ENCODE measurements around the gene DLK2. TPM values are rescaled to one million over a fixed set of nuclear protein-coding genes. Genes with fewer than 3 reads are reported as not detected.
A peak's percentile ranks its signal among the peaks of the same experiment; 100 is the strongest.

The DLK2 gene
- total RNA-seq, 2 experiments from 2014 or later, result 0.19 to 0.36 TPM

DNA sequence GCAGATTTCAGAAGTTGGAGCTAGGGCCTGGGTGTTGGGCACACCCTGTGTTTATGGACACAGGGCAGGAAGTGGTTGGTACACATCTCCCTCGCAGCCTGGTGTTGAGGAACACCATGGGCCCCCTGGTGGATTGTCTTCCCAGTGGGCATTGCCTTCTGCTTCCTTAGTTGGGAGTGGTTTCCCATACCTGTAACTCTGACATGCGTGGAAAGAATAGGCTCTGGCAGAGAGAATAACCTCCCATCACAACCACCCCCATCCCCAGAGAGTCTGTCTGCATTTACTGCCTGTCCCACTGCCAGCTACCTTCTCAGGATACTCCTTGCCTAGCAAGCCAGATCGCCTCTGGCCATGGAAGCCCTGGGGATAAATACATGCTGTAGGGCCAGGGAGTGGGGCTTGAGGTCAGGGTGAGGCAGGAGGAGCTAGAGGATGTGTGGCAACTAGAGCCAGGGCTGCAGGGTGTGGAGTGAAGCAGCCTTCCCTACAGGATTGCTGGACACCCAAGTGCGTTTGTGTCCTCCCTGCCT lies 40.1 kb upstream of the DLK2 start:
- Mint-ChIP-seq H3K4me1 (ENCODE audit: low read depth) (peaks cover 36% of the 10 kb centered on the region), H3K36me3 (ENCODE audit: low read depth) (peaks cover 45% of the 10 kb centered on the region), H3K27me3 (no peaks in the 10 kb centered on the region), H3K27ac (peak overlapping the region; percentile 87), H3K9me3 (no peaks in the 10 kb centered on the region), H3K4me3 (no peak overlapping the region)
- POLR2A ChIA-PET, result interaction anchor here (1.6 to 2.4 kb wide), 3 partner anchors 14 to 40 kb away, joined by 6 to 13 read pairs (median 10); partner anchors contain the start of genes DLK2, LRRC73 and TJAP1
- peak; percentile 22 for TF ChIP-seq CTCF (IDR thresholded peaks at IDR 0.05)
- H3K27me3 ChIP-seq (ENCODE audit: control insufficient read depth in 1 of 2, insufficient read depth in 2 of 2, low read length in 2 of 2), result no peaks in the 10 kb centered on the region
- ATAC-seq (ENCODE audit: poor library complexity) (peak; percentile 89), DNase-seq (peak in 6 of 14 experiments; percentile 26 to 64 (median 48))
- peaks cover 27% of the 10 kb centered on the region for H3K4me1 ChIP-seq (ENCODE audit: insufficient read depth, low read length)
- no peaks in the 10 kb centered on the region for H3K9me3 ChIP-seq (ENCODE audit: control insufficient read depth in 1 of 2, insufficient read depth in 1 of 2, low read length in 2 of 2)
- intact Hi-C loops (cut with DNase I, micrococcal nuclease), result no loop called here
- peak overlapping the region in 1 of 2 donors; percentile 41 for H3K27ac ChIP-seq (ENCODE audit: low read depth in 1 of 2, low read length in 2 of 2)
- no peak overlapping the region for H3K4me3 ChIP-seq (ENCODE audit: low read length)
- CTCF ChIA-PET, result interaction anchor here (1.4 to 1.5 kb wide), 2 partner anchors 109 to 232 kb away, joined by 3 read pairs; no protein-coding TSS in a partner anchor
- H3K36me3 ChIP-seq (ENCODE audit: insufficient read depth, low read length), result peaks cover 34% of the 10 kb centered on the region

- peaks cover 38% of the 10 kb centered on the region for H3K36me3 Mint-ChIP-seq (ENCODE audit: low read depth)
- no peaks in the 10 kb centered on the region for H3K27me3 Mint-ChIP-seq
- POLR2A ChIA-PET, result interaction anchor here (0.6 to 2.4 kb wide), 4 partner anchors 15 to 44 kb away, joined by 3 to 13 read pairs (median 8); partner anchors contain the start of genes DLK2, LRRC73 and TJAP1
- peaks cover 29% of the 10 kb centered on the region for H3K36me3 ChIP-seq (ENCODE audit: insufficient read depth, low read length)
- H3K9me3 Mint-ChIP-seq, result no peaks in the 10 kb centered on the region
- no peak for DNase-seq
- no peak for TF ChIP-seq CTCF (IDR thresholded peaks at IDR 0.05)
- H3K9me3 ChIP-seq (ENCODE audit: control insufficient read depth in 1 of 2, insufficient read depth in 1 of 2, low read length in 2 of 2), result no peaks in the 10 kb centered on the region
- H3K4me1 Mint-ChIP-seq (ENCODE audit: low read depth), result peaks cover 40% of the 10 kb centered on the region
- H3K4me1 ChIP-seq (ENCODE audit: insufficient read depth, low read length), result peaks cover 27% of the 10 kb centered on the region
- H3K27ac Mint-ChIP-seq, result peak overlapping the region; percentile 87
- no peak for ATAC-seq (ENCODE audit: poor library complexity)
- intact Hi-C loops (cut with DNase I, micrococcal nuclease), result no loop called here
- H3K27me3 ChIP-seq (ENCODE audit: control insufficient read depth in 1 of 2, insufficient read depth in 2 of 2, low read length in 2 of 2), result no peaks in the 10 kb centered on the region
- H3K4me3 Mint-ChIP-seq, result no peak overlapping the region
- H3K27ac ChIP-seq (ENCODE audit: low read depth in 1 of 2, low read length in 2 of 2), result peak overlapping the region in 1 of 2 donors; percentile 41
- CTCF ChIA-PET, result interaction anchor here (1.4 to 2.4 kb wide), 3 partner anchors 12 to 231 kb away, joined by 3 to 6 read pairs (median 3); no protein-coding TSS in a partner anchor
- H3K4me3 ChIP-seq (ENCODE audit: low read length), result no peak overlapping the region
Measured at GRCh38 chr6:43494766-43495165, 39.4 kb upstream of the DLK2 start.

DNA sequence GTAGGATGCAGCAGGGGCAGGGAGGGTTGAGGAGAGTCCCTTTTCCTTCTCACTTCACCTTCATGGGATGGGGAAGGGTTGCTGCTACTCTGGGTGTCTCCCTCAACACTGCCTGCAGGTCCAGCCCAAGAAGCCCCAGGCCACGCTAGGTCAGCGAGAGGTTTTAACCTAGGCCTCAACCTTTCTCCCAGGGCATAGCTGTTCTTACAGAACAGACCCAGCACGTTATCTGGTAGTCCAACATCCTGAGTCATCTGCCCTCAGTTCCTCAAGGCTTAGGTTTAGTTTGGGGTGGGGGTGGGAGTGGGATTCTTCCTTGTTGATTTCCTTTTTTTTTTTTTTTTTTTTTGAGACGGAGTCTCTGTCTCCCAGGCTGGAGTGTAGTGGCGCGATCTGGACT lies 39.0 kb upstream of the DLK2 start:
- H3K4me3 Mint-ChIP-seq, result no peak overlapping the region
- ATAC-seq (ENCODE audit: poor library complexity) (no peak), DNase-seq (no peak)
- peaks cover 34% of the 10 kb centered on the region for H3K36me3 Mint-ChIP-seq (ENCODE audit: low read depth)
- peaks cover 29% of the 10 kb centered on the region for H3K36me3 ChIP-seq (ENCODE audit: insufficient read depth, low read length)
- no peaks in the 10 kb centered on the region for H3K27me3 ChIP-seq (ENCODE audit: control insufficient read depth in 1 of 2, insufficient read depth in 2 of 2, low read length in 2 of 2)
- CTCF ChIA-PET, result interaction anchor here (0.5 to 2.4 kb wide), 4 partner anchors 12 to 231 kb away, joined by 3 to 6 read pairs (median 4); no protein-coding TSS in a partner anchor
- peak overlapping the region; percentile 39 for H3K27ac Mint-ChIP-seq
- no peaks in the 10 kb centered on the region for H3K9me3 ChIP-seq (ENCODE audit: control insufficient read depth in 1 of 2, insufficient read depth in 1 of 2, low read length in 2 of 2)
- H3K4me1 ChIP-seq (ENCODE audit: insufficient read depth, low read length), result peaks cover 28% of the 10 kb centered on the region
- POLR2A ChIA-PET, result interaction anchor here (0.6 to 1.8 kb wide), 4 partner anchors 16 to 44 kb away, joined by 3 to 13 read pairs (median 4); partner anchors contain the start of genes DLK2 and TJAP1
- peaks cover 40% of the 10 kb centered on the region for H3K4me1 Mint-ChIP-seq (ENCODE audit: low read depth)
- no peaks in the 10 kb centered on the region for H3K27me3 Mint-ChIP-seq
- intact Hi-C loops (cut with DNase I, micrococcal nuclease), result no loop called here
- H3K27ac ChIP-seq (ENCODE audit: low read depth in 1 of 2, low read length in 2 of 2), result no peak overlapping the region
- H3K4me3 ChIP-seq (ENCODE audit: low read length), result no peak overlapping the region
- no peaks in the 10 kb centered on the region for H3K9me3 Mint-ChIP-seq
- no peak for TF ChIP-seq CTCF (IDR thresholded peaks at IDR 0.05)
